Activated CD4-positive, alpha-beta T cell treated with anti-CD3 and anti-CD28 coated beads for 48 hours (primary cell): ENCODE results near the gene SLC28A3.

Experiments
- DNase-seq: peaks from one replicate; pipeline ENCODE4 v3.0.0-alpha.2; 2020

The SLC28A3 gene

GRCh38 chr9:84294241-84294950 is 46.2 kb downstream of the SLC28A3 start:
- no peak for DNase-seq

GRCh38 chr9:84293001-84293798 is 47.4 kb downstream of the SLC28A3 start:
- peak; percentile 14 for DNase-seq

DNA sequence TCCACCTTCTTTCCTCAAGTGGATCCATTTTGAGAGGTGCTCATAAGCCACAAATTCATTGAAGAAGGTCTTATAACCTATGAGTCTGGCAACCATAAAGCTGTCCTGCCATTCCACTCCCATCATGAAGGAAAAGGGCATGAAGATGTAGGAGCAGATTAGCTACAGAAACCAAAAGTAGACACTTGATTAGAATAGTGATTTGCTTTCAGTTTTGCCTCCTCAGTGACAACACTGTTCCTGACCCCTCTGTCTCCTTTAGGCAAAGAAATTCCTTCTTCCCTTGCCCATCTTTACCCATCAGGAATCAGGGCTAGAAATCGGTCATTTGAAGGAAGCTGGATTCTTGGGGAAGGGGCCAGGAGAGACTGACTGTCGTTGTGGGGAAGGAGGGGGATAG is 55.2 kb downstream of the SLC28A3 start:
- DNase-seq: no peak

DNA sequence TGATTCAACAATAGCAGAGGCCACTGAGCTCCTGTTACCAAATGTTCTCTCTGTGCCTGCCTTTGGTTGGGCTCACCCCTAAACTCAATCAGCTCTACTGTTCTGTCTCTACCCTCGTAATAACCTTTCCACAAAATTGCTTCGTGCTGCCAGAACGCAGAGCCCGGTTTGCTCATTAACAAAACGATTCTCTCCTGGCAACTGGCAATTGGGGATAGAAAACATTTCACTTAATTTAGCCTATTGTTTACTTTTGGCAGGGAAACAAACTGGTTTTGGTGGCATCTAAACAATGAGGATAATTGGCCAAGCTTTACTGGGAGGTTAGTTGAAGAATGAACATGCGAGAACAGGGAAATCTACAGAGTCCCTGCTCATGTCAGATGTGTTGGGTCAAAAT is 56.6 kb downstream of the SLC28A3 start:
- no peak for DNase-seq

- no peak for DNase-seq
Observed at GRCh38 chr9:84278130-84278529, 62.4 kb downstream of the SLC28A3 start.

- no peak for DNase-seq
Observed at GRCh38 chr9:84277646-84278045, 62.9 kb downstream of the SLC28A3 start.

DNA sequence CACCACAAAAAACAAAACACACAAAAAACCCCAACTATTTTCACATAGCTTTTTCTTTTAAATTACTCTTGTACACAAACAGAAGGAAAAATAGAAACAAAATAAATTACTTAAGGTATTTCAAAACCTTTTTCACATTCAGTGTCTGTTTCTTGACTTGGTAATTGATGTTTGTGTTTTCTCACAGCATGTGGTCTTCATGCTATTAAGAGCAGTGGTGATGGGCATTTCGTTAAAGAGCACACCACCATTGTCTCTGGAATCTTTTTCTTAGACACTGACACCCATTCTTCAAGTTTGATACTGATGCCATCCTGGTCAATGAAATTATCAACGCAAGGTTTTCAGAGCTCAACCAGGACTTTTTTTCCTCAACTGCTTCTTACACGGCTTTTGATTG is 63.8 kb downstream of the SLC28A3 start:
- DNase-seq: no peak

GRCh38 chr9:84271921-84272556 is 68.5 kb downstream of the SLC28A3 start:
- DNase-seq: no peak

GRCh38 chr9:84271531-84271900 is 69.0 kb downstream of the SLC28A3 start:
- peak; percentile 74 for DNase-seq

GRCh38 chr9:84270847-84271530 is 69.6 kb downstream of the SLC28A3 start:
- DNase-seq: no peak

DNA sequence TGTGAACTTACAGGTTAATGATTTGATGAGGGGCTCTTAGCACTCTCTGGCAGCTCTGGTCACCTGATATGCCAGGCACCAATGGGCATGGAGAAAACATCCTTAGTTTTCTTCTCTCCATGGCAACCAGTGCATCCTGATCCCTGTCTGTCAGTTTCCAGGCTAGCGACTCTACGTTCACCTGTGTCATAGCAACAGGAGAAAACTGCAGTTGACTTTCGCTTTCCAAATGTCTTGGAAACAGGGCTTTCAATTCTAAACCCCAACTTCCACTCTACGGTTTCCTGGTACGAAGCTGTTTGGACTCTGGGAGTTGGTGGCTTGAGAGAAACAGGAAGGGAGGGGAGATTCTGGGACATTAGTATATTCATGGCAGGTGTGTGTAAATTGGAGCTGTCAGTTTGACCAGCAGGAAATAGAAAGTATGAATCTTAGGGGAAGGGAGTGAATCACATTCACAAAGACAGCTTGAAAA is 74.4 kb downstream of the SLC28A3 start:
- no peak for DNase-seq

DNA sequence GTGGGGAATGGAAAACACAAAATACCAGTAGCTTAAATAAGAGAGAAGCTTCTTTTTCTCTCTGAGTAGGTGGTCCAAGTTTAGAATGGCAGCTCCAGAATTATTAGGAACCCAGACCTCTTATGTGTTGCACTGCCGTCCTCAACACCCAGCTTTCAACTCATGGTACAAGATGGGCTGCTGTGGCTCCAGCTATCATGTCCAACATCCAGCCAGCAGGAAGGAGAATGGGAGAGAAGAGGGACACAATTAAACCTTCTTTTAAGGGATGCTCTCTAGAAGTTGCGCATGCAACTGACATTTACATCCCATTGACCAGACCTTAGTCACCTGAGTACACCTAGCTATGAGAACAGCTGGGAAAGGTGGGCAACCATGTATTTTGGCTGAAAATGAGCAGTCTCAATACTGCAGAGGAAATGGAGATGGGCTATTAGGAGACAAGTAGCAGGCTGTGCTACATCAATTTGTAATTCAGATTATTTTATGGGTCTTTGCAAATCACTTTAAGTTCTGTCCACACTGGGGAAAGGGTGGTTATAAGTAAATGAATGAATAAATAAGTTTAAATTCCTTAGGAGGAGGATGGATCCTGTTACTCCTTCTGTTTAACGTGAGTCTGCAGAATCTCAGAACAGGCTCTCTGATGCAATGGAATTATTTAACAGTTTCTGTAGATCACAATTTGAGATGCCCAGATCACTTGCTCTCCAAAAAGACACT is 76.1 kb downstream of the SLC28A3 start:
- DNase-seq: no peak

DNA sequence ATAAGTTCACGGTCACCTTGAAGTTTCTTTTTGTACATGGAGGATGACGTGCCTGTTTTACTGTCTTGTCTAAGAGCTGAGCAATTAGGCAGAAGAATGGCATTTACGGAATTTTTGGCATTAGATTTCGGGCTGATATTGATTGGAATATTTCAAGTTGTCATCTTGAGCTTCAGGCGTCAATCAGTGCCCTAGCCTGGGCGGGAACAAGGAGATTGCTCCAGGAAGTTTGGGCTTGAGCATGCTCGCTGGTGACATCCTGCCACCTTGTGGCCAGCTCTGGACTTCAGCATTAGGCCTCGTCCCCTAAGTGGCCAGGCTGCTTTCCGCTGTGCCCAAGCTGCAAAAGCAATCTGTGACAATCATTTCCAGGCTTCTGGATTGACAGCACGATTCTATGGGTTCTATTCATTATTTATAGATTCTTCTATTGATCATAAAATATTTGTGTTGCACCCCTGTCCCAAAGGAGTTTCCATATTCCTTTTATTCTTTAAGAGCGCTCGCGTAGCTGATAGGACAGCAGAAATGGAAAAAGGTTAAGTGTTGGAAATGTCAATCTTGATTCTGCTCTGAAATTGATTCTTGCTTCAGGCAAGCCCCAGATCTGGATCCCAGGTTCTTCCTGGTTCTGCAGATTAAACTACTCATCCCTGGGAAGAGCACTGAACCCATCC is 79.3 kb downstream of the SLC28A3 start:
- DNase-seq: peak; percentile 67

- no peak for DNase-seq
Observed at GRCh38 chr9:84258371-84258770, 82.2 kb downstream of the SLC28A3 start.

- no peak for DNase-seq
Observed at GRCh38 chr9:84255696-84256095, 84.9 kb downstream of the SLC28A3 start.

GRCh38 chr9:84254972-84255371 is 85.6 kb downstream of the SLC28A3 start:
- no peak for DNase-seq

GRCh38 chr9:84251921-84252320 is 88.6 kb downstream of the SLC28A3 start:
- no peak for DNase-seq

DNA sequence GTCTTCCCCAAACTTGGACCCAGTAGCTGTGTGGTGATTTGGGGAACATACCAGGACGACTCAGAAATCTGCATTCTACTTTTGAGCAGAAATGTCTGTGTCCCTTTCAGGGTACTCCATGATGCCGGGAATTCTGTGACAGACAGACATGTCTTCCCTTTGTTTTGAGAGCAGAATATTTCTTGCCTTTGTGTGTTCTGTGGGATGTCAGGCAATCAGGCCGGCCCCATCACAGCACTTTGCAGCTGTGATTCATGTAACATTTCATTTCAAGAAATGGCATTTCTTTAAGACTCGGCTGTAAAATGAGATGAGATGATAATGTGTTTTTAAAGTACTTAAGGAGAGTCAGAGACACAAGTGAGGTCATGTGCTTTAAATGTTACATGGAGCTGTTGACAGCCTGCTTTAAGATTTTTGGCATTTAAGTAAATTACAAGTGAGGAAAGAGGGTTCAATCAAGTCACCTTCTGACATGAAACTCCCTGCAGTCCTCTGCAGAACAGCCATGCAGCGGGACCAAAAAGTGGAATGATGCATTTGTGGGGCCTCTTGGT is 98.7 kb downstream of the SLC28A3 start:
- DNase-seq: no peak

- no peak for DNase-seq
Observed at GRCh38 chr9:84239343-84239742, 101.2 kb downstream of the SLC28A3 start.

GRCh38 chr9:84238652-84239051 is 101.9 kb downstream of the SLC28A3 start:
- no peak for DNase-seq

- DNase-seq: no peak
Observed at GRCh38 chr9:84235511-84235910, 105.0 kb downstream of the SLC28A3 start.
